Vagina (tissue), 2 donors: Measurements from ENCODE around the gene TSPAN32. TPM values are rescaled to one million over a fixed set of nuclear protein-coding genes. Genes with fewer than 3 reads are reported as not detected.
"Not testable (repeated sequence)": the region's sequence is repeated elsewhere in the genome, so short reads cannot be mapped to it uniquely, and the experiment has no call there.

Experiments
- DNase-seq, 2 donors: peaks; one replicate each; pipeline ENCODE4 v3.0.0-alpha.2; 2017; ENCODE audit errors: extremely low spot score in 2 of 2
- H3K27ac ChIP-seq: fragments of 200-600 bp; sonication (generic); one replicate; pipeline ENCODE4 v1.5.1; 2019
- H3K27me3 ChIP-seq: fragments of 200-600 bp; sonication (generic); one replicate; pipeline ENCODE4 v1.5.1; 2019
- H3K36me3 ChIP-seq, 2 donors: fragments of 200-600 bp; sonication (generic); one replicate each; pipeline ENCODE4 v1.5.1; 2017 to 2019
- H3K4me1 ChIP-seq: fragments of 200-600 bp; sonication (generic); one replicate; pipeline ENCODE4 v1.5.1; 2019
- H3K4me3 ChIP-seq, 2 donors: fragments of 200-600 bp; sonication (generic); 1 replicate in 1 of 2; 2 replicates in 1 of 2; pipeline ENCODE4 v1.5.1; 2016 to 2019
- H3K9me3 ChIP-seq: fragments of 200-600 bp; sonication (generic); one replicate; pipeline ENCODE4 v1.5.1; 2019
- CTCF ChIP-seq, 3 experiments: fragments of 450-650 bp in 2 of 3; fragments of 200-600 bp in 1 of 3; sonication (generic) in 1 of 3; IDR thresholded peaks; one replicate each; pipeline ENCODE4 v1.5.1; 2017 to 2019; ENCODE audit warnings: antibody characterized with exemption in 3 of 3, mild to moderate bottlenecking in 2 of 3, moderate library complexity in 2 of 3
- POLR2A ChIP-seq, 2 donors: fragments of 450-650 bp; IDR thresholded peaks; one replicate each; pipeline ENCODE4 v1.6.1; 2017; ENCODE audit warnings: antibody characterized with exemption in 2 of 2, mild to moderate bottlenecking in 2 of 2, moderate library complexity in 2 of 2
- POLR2AphosphoS5 ChIP-seq, 2 donors: sonication (generic); formaldehyde crosslinking; IDR thresholded peaks; one replicate each; pipeline ENCODE4 v1.9.0; 2017; ENCODE audit warnings: antibody characterized with exemption in 2 of 2, mild to moderate bottlenecking in 2 of 2, low read depth in 1 of 2; ENCODE audit not compliant: insufficient read depth in 1 of 2
- intact Hi-C: fragments of 100-400 bp; cut with DNase I; formaldehyde crosslinking; loops from one replicate; pipeline ENCODE4 v1.15.1; 2023
- total RNA-seq: library from RNA; depleted of rRNA; stranded (reverse); fragments of >200 nt; gene quantifications from one replicate; pipeline ENCODE4 v1.2.3, GENCODE V29; 2016

Gene TSPAN32
- total RNA-seq, 1 donor from 2014 or later, result 3.7 TPM

- Histone ChIP-seq H3K9me3 (no peaks in the 10 kb centered on the region), H3K4me1 (no peaks in the 10 kb centered on the region), H3K27ac (no peak overlapping the region), H3K4me3 (no peak overlapping the region), H3K36me3 (no peaks in the 10 kb centered on the region), H3K27me3 (no peaks in the 10 kb centered on the region)
- TF ChIP-seq POLR2AphosphoS5 (IDR thresholded peaks at IDR 0.05; ENCODE audit: insufficient read depth in 1 of 2, low read depth in 1 of 2) (no peak), POLR2A (IDR thresholded peaks at IDR 0.05) (no peak), CTCF (IDR thresholded peaks at IDR 0.05) (no peak)
- intact Hi-C loops, result no loop called here
- no peak for DNase-seq
Measured at GRCh38 chr11:2348986-2349385, 47.2 kb downstream of the TSPAN32 start.

GRCh38 chr11:2351701-2352100, 49.9 kb downstream of the TSPAN32 start:
- no peaks in the 10 kb centered on the region for H3K4me1 ChIP-seq
- no peaks in the 10 kb centered on the region for H3K27me3 ChIP-seq
- no peak overlapping the region for H3K27ac ChIP-seq
- intact Hi-C loops, result no loop called here
- H3K9me3 ChIP-seq, result no peaks in the 10 kb centered on the region
- TF ChIP-seq POLR2AphosphoS5 (IDR thresholded peaks at IDR 0.05; ENCODE audit: insufficient read depth in 1 of 2, low read depth in 1 of 2) (no peak), POLR2A (IDR thresholded peaks at IDR 0.05) (no peak), CTCF (IDR thresholded peaks at IDR 0.05) (no peak)
- DNase-seq, result no peak
- H3K36me3 ChIP-seq, result no peaks in the 10 kb centered on the region
- no peak overlapping the region for H3K4me3 ChIP-seq

- H3K27ac ChIP-seq, result no peak overlapping the region
- H3K9me3 ChIP-seq, result no peaks in the 10 kb centered on the region
- H3K4me1 ChIP-seq, result no peaks in the 10 kb centered on the region
- H3K36me3 ChIP-seq, result no peaks in the 10 kb centered on the region
- H3K27me3 ChIP-seq, result no peaks in the 10 kb centered on the region
- no peak for DNase-seq
- intact Hi-C loops, result no loop called here
- no peak for TF ChIP-seq POLR2A (IDR thresholded peaks at IDR 0.05)
- TF ChIP-seq CTCF (IDR thresholded peaks at IDR 0.05), result no peak
- no peak for TF ChIP-seq POLR2AphosphoS5 (IDR thresholded peaks at IDR 0.05; ENCODE audit: insufficient read depth in 1 of 2, low read depth in 1 of 2)
- no peak overlapping the region for H3K4me3 ChIP-seq
Measured at GRCh38 chr11:2352420-2352819, 50.6 kb downstream of the TSPAN32 start.

GRCh38 chr11:2355000-2355644, 53.3 kb downstream of the TSPAN32 start:
- no peak for DNase-seq
- TF ChIP-seq CTCF (IDR thresholded peaks at IDR 0.05) (no peak), POLR2A (IDR thresholded peaks at IDR 0.05) (no peak), POLR2AphosphoS5 (IDR thresholded peaks at IDR 0.05; ENCODE audit: insufficient read depth in 1 of 2, low read depth in 1 of 2) (no peak)
- Histone ChIP-seq H3K9me3 (no peaks in the 10 kb centered on the region), H3K27ac (no peak overlapping the region), H3K4me1 (no peaks in the 10 kb centered on the region), H3K27me3 (no peaks in the 10 kb centered on the region), H3K4me3 (no peak overlapping the region), H3K36me3 (no peaks in the 10 kb centered on the region)
- intact Hi-C loops, result no loop called here

- Histone ChIP-seq H3K4me3 (no peak overlapping the region), H3K27me3 (no peaks in the 10 kb centered on the region), H3K27ac (no peak overlapping the region), H3K9me3 (no peaks in the 10 kb centered on the region), H3K4me1 (no peaks in the 10 kb centered on the region), H3K36me3 (no peaks in the 10 kb centered on the region)
- intact Hi-C loops, result no loop called here
- TF ChIP-seq POLR2AphosphoS5 (IDR thresholded peaks at IDR 0.05; ENCODE audit: insufficient read depth in 1 of 2, low read depth in 1 of 2) (no peak), POLR2A (IDR thresholded peaks at IDR 0.05) (no peak), CTCF (IDR thresholded peaks at IDR 0.05) (no peak)
- DNase-seq, result no peak
Measured at GRCh38 chr11:2357246-2357645, 55.4 kb downstream of the TSPAN32 start.

GRCh38 chr11:2357651-2358050, 55.8 kb downstream of the TSPAN32 start:
- H3K27me3 ChIP-seq, intact Hi-C loops, DNase-seq, H3K36me3 ChIP-seq, H3K9me3 ChIP-seq, H3K4me3 ChIP-seq, H3K27ac ChIP-seq, H3K4me1 ChIP-seq: not testable (repeated sequence)
